GM19193 (cell line): ENCODE results near the gene TBC1D2B.

Experiments used
- POLR2A ChIP-seq: IDR thresholded peaks from 4 replicates; pipeline ENCODE4 v1.6.1; 2011; ENCODE audit not compliant: insufficient read depth, insufficient read length; ENCODE audit errors: extremely low read depth

The TBC1D2B gene

GRCh38 chr15:77945566-77945965, 131.9 kb downstream of the TBC1D2B start:
- TF ChIP-seq POLR2A: no peak
